HG02678 (cell line): ENCODE data around the gene ADAM33.

Experiments
- ATAC-seq: cut with Tn5 transposase; IDR thresholded peaks from one replicate; pipeline ENCODE4 v1.9.1; 2021; ENCODE audit warnings: mild to moderate bottlenecking, moderate library complexity; ENCODE audit not compliant: unreplicated experiment

The ADAM33 gene

GRCh38 chr20:3681931-3682781 is at the start of gene ADAM33:
Gene ADAM33 (minus strand): TSS chr20:3682010. CDS start chr20:3682004, 6 bp downstream.
- no peak for ATAC-seq

GRCh38 chr20:3730803-3731672 is 49.2 kb upstream of the ADAM33 start:
- no peak for ATAC-seq

GRCh38 chr20:3729811-3730540 is 48.2 kb upstream of the ADAM33 start:
- ATAC-seq = no peak

GRCh38 chr20:3729378-3729777 is 47.6 kb upstream of the ADAM33 start:
- ATAC-seq = no peak

GRCh38 chr20:3728876-3729275 is 47.1 kb upstream of the ADAM33 start:
- ATAC-seq = no peak

GRCh38 chr20:3728354-3728753 is 46.5 kb upstream of the ADAM33 start:
- no peak for ATAC-seq

- no peak for ATAC-seq
These were observed 45.7 kb upstream of the ADAM33 start for GRCh38 chr20:3727401-3728021.

GRCh38 chr20:3724356-3724755 is 42.5 kb upstream of the ADAM33 start:
- ATAC-seq = no peak

- no peak for ATAC-seq
These were observed 41.5 kb upstream of the ADAM33 start for GRCh38 chr20:3723284-3723683.

GRCh38 chr20:3721912-3722311 is 40.1 kb upstream of the ADAM33 start:
- no peak for ATAC-seq

- no peak for ATAC-seq
These were observed 38.8 kb upstream of the ADAM33 start for GRCh38 chr20:3720626-3721025.

- ATAC-seq = no peak
These were observed 38.3 kb upstream of the ADAM33 start for GRCh38 chr20:3720068-3720467.

GRCh38 chr20:3719046-3719445 is 37.2 kb upstream of the ADAM33 start:
- no peak for ATAC-seq

GRCh38 chr20:3716195-3716834 is 34.5 kb upstream of the ADAM33 start:
- no peak for ATAC-seq

GRCh38 chr20:3714092-3714491 is 32.3 kb upstream of the ADAM33 start:
- no peak for ATAC-seq

GRCh38 chr20:3712279-3712873 is 30.6 kb upstream of the ADAM33 start, which contains the start of gene SIGLEC1:
Gene SIGLEC1 (minus strand): TSS chr20:3712600. CDS start chr20:3707128, 5,472 bp downstream.
- no peak for ATAC-seq

- ATAC-seq = no peak
These were observed 29.7 kb upstream of the ADAM33 start for GRCh38 chr20:3711484-3711941.

GRCh38 chr20:3710703-3711483 is 29.1 kb upstream of the ADAM33 start:
- no peak for ATAC-seq

- ATAC-seq = no peak
These were observed 28.2 kb upstream of the ADAM33 start for GRCh38 chr20:3710011-3710466.
